Stimulated activated CD8-positive, alpha-beta memory T cell treated with anti-CD3 and anti-CD28 coated beads, Interleukin-15, amount 100 ng/mL, for 24 hours (primary cell): Measurements from ENCODE around the gene INSIG2.

ENCODE experiments used
- DNase-seq: peaks from one replicate; pipeline ENCODE4 v3.0.0-alpha.2; 2020; ENCODE audit warnings: low read depth

The INSIG2 gene

DNA sequence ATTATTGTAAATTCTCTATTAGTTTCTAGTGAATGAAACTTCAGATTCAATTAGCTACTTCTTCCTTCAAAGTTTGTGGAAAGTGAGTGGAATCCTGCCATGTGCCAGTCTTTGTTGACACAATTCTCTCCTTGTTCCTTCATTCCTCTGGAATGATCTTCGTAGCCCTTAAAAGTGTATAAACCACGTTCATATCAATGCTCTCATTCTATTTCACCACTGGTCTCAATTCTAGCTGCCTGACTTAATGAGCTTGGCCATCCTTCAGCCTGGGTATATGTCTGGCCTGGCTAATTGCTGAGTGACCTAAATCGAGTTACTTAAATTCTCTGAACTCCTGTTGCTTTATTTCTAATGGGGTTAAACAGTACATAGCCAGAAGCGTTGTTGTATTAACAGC is 43.5 kb downstream of the INSIG2 start:
- no peak for DNase-seq

DNA sequence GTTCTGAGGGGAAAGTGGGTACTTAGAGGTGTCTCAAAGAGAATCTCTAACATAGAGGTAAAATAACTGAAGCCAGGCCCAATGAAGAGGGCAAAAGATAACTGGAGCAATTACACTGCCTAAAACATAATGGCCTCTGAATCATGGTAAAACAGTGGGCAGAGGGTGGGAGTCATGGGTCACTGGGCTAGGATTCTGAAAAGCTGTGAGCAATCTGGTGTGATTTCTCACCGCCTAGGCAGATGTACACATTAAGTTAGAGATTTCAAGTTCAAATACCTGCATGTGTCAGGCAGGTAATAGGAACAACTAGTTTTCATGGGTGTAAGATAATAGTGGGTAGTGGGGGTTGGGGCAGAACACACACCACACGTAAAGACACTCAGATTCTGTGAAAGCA is 45.6 kb downstream of the INSIG2 start:
- no peak for DNase-seq

DNA sequence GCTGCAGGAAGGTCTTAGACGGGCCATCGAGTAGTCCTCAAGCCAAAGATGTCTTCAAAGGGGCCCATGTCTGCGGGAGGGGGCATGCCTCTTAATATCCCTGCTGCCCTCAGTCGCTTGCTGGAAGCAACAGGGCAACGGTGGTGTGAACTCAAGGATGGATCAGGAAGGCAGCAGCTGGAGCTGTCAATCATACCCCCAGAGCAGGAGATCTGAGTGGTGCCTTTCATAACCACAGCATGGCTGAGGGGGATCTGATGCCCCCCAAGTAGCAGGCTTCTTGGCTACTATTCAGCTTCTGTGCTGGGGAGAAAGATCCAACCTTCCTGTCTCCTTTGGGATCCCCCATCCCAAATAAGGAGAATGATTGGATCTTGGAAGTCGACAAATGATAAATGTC is 46.4 kb downstream of the INSIG2 start:
- no peak for DNase-seq

DNA sequence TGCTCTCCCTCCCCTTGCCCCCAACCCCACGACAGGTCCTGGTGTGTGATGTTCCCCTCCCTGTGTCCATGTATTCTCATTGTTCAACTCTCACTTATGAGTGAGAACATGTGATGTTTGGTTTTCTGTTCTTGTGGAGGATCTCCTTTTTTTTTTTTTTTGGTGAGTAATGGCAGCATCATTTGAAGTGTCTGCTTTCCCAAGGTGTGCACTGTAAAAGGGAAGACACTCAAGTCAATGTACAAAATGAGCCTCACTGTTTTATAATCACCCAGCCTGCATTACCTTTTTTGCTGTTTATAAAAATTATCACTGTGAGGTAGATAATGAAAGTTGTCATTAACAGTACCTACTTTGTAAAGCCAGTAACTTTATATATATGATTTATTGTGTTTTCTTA is 56.9 kb downstream of the INSIG2 start:
- DNase-seq, result no peak

- no peak for DNase-seq
Measured at GRCh38 chr2:118145806-118146205, 57.5 kb downstream of the INSIG2 start.

- DNase-seq, result no peak
Measured at GRCh38 chr2:118146315-118147283, 58.3 kb downstream of the INSIG2 start.

DNA sequence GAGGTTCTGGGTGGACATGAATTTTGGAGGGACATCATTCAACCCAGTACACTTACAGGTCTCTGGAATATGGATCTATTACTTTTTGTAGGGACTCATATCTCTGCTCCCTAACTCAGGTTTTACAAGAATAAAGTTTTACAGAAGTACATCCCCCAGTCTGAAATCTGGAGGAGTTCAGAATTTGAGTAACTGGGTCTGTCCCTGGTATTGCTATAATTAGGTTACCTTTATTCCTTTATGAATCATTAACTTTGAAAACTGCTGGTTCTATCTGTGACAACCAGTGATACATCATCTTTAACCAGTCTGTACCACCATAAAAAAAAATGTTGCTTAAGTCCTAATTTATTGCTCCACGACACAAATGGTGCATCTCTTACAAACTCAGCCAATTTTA is 59.9 kb downstream of the INSIG2 start:
- no peak for DNase-seq

DNA sequence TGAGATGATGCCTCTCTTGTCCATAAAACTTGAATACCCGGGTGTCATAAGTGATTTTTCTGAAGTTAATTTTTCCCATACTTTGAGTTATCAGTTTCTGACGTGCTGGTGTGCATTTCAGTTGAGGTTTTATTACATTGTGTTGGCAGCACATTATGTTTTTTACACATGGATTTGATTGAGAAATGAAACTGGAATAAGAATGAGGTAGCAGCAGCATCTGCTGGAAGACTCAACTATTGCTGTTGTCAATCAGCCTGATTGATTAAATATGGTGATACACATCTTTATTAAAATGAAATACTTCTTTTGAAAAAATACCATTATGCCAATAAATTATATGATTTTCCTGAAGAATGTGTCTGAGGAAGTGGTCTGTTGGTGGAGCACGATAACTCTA is 60.5 kb downstream of the INSIG2 start:
- DNase-seq, result no peak

- DNase-seq, result no peak
Measured at GRCh38 chr2:118150294-118150693, 62.0 kb downstream of the INSIG2 start.

DNA sequence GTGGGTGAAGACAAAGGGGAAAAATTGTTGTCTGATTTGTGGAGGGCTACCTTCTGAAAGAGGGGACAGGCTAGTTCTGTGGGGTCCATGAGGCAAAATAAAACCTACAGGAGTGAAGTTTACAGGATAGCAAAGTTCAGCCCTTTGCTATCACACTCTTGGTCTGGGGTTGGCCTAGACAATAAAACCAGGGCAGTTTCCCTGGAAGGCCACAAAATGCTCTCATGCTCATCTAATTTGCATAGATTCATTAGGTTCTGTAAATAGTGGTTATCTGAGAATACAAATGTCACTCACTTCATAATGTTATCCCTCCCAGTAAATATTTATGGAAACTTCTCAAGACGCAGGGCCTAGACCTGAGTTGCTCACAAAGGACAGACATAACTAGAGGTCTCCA is 63.6 kb downstream of the INSIG2 start:
- DNase-seq, result no peak

DNA sequence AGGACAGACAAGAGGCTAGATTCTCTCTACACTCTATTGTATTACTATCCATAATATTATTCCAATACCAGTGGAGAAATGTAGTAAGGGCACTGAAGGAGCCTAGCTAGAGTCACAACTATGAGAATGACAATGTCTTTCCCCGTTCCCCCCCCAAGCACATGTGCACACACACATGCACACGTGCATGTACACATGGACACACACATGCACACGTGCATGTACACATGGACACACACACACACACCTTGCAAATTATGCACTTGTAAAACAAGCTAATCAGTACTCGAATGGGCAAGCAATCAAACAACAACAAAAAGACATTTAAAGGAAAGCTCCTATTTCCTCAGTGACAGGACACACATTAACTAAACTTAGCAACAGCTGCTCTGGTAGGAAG is 65.2 kb downstream of the INSIG2 start:
- DNase-seq, result no peak

- no peak for DNase-seq
Measured at GRCh38 chr2:118154176-118154575, 65.9 kb downstream of the INSIG2 start.
